Measurements from ENCODE around the gene PDE6D.

PDE6D gene

DNA sequence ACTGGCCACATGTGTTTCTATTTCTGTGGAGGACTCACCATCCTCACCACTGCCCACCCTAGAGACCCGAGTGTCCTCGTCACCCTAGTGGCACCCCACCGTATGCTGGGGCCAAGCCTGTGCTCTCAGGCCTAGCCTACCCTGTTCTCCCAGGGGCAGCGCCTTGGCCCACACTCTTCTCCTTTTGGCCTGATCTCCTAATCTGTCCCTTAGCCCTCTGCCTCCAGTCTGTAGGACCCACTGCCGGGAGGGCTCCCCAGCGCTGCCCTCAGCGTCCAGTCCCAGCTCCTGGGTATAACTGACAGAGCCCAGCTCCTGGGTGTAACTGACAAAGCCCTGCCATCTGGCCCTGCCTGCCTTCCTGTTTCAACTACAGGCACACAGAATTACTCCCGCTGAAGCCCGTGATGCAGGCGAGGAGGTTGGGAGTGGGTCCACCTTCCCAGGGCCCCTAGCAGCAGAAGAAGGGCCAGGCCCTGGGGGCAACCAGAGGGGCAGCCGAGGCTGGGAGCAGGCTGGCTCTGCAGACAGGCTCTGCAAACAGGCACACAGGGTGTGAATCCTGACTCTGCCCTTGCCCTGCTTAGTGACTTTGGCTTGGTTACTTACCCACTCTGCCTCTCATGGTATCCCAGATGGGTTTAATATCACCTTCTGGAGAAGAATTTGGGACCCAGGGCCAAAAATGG, 98.3 kb downstream of the PDE6D start:
- DNase-seq (ENCODE audit: low read depth in 2 of 2) = no peak

Measured in stimulated activated CD4-positive, alpha-beta T cell treated with anti-CD3 and anti-CD28 coated beads, Interleukin-12 subunit alpha, Interleukin-12 subunit beta, amount 100 ng/mL, for 24 hours (primary cell).